ENCODE data around the gene OMP.

Gene OMP

GRCh38 chr11:77139201-77139600, 36.6 kb downstream of the OMP start:
- DNase-seq (ENCODE audit: low read depth), result no peak

DNA sequence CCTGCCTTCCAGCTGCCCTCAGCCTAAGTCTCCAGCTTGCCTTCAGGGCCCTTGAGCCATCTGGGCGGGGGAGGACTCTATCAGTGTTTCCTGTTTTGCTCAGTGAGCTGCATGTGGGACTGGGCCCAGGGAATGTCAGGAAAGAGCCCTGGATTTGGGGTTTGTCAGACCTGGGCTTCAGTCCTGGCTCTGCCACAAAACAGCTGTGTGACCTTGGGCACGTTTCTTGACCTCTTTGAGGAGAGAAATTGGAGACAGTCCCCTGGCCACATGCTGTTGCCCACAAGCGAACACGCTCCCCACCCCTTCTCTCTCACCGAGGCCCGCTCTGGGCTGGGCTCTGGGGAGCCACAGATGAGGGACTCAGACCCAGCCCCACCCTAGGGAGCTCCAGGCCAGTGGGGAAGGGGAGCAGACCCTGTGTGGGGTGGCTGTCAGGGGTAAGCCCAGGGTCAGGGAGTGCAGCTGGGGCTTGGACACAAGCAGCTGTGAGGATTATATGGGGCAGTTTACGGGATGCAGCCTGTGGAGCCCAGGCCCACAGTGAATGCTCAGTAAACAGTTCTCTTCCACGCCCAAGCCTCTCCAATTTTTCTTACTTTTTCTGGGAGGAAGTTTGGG, 37.7 kb downstream of the OMP start:
- peak; percentile 44 for DNase-seq (ENCODE audit: low read depth)

GRCh38 chr11:77141034-77141433, 38.4 kb downstream of the OMP start:
- peak; percentile 29 for DNase-seq (ENCODE audit: low read depth)

- DNase-seq (ENCODE audit: low read depth), result no peak
Measured at GRCh38 chr11:77141475-77141874, 38.8 kb downstream of the OMP start.

DNA sequence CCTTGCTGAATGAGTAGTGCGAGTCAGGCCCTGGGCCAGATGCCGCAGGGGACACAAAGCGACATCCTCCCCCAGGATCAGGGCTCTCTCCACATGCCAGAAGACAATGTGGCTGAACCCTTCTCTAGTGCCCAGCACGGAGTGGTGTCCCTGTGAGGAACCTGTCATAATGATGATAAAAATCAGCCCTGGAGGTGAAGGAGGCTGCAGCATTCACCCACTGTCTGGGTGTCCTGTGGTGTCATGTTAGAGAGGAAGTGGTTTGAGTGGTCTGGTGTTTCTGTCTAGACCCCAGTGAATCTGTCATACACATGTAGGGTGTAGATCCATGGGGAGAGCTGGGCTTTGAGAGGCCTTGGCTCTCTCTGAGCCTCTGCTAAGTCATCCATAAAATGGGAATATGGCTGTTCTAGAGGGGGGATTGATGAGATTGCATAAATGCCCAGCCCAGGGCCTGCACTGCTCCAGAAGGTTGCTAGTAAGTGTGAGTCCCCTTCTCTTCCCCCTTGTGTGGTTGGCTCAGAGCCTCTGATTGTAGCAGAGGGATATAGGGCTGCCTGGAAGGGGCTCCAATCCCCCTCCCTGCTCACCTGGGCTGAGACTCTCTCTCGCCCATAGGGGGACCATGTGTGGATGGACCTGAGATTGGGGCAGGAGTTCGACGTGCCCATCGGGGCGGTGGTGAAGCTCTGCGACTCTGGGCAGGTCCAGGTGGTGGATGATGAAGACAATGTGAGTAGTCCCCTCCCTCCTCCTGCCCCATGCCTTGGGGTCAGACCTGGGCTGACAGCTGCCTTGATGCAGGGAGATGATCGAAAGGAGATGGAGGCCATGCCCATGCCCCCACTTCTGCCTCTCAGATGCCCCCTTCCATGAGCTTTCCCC, 39.7 kb downstream of the OMP start:
- no peak for DNase-seq (ENCODE audit: low read depth)

- DNase-seq (ENCODE audit: low read depth), result no peak
Measured at GRCh38 chr11:77143405-77144020, 40.9 kb downstream of the OMP start.

GRCh38 chr11:77144196-77144856, 41.7 kb downstream of the OMP start:
- DNase-seq (ENCODE audit: low read depth), result no peak

- DNase-seq (ENCODE audit: low read depth), result no peak
Measured at GRCh38 chr11:77144857-77145428, 42.3 kb downstream of the OMP start.

DNA sequence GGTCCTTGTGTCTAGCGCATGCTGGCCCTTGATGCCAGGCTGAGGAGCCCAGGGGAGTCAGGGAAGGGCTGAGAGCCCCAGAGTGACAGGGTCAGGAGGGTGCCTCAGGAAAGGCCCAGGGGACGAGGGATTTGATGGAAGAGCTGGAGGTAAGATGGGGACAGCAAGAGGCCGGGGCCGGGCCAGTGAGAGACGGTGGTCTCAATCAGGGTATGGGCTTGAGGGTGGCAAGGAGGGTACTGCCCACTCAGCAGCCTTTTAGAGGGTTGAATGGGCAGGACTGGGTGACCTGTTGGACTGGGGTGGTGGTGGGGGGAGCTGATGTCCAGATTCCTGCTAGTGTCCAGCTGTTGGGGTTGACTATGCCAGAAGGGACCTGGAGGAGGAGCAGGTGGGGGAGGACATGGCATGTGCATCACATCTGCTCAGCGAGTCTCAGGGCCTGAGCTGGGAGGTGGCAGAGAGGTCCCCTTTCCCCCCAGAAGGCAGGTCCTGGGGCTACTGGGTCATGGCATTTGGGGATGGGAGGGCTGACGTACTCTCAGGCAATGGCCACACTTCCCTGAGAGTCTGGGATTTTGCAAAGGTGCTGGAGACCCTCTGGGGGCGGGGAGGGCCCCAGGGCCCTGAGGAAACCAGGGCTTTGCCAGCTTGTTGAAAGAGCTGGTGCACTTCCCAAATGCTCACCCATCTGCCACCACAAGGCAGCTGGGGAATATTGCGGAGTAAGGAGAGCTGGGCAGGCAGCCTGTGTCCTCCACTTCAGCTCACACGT, 43.8 kb downstream of the OMP start:
- DNase-seq (ENCODE audit: low read depth), result no peak

- no peak for DNase-seq (ENCODE audit: low read depth)
Measured at GRCh38 chr11:77147036-77147315, 44.3 kb downstream of the OMP start.

DNA sequence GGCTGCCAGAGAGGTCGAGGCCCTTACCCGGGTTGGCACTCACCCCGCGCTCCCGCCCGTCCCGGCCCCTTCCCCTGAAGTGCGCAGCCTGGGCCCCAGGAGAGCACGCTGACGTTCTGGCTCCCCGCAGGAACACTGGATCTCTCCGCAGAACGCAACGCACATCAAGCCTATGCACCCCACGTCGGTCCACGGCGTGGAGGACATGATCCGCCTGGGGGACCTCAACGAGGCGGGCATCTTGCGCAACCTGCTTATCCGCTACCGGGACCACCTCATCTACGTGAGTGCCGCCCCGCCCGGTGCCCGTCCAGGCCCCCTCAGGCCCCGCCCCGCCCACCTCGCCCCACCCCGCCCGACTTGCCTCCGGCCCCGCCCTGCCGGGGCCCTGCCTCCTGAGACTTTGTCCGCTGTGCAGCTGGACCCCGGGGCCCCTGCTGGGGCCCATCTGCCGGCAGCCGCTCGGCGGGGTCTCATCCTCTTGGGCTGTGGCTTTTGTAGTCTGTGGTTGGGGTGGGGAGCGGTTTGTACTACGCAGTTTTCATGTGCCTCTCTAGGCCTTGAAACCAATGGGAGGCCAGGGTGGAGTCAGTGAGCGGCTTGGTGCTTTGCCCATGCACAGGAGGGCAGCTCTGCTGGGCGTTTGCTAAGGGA, 45.2 kb downstream of the OMP start:
- no peak for DNase-seq (ENCODE audit: low read depth)

DNA sequence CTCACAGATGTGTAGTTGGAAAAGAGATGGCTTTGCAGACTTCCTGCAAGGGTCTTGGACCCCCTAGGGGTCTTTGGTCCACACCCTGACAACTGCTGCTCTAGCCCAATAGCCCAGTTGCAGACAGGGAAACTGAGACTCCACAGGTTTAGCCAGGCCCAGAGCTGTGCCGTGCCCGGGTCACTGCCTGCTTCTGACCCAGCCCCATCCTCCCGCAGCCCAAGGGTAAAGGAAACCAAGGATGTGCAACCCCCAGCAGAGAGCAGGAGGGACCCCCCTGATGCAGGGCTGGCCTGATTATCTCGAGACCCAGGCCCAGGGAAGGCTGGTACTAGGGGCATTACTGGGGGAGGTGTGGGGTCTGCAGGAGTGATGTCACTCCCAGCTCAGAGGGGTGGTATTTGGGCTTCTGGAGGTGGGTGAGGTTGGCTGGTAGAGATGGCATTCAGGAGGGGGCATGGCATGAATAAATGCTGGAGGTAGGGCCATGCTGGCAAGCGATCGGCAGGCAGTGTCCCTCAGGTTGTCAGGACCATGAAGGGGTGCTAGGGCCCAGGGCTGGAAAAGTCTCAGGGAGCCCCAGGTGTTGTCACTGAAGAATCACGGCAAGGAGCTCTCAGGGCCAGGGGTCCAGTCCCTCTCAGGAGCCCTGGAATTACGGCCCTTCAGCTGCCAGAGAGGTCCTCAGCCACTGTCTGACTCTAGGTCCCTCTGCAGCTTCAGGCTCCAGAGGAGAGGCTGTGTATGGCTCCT, 46.5 kb downstream of the OMP start:
- no peak for DNase-seq (ENCODE audit: low read depth)

DNA sequence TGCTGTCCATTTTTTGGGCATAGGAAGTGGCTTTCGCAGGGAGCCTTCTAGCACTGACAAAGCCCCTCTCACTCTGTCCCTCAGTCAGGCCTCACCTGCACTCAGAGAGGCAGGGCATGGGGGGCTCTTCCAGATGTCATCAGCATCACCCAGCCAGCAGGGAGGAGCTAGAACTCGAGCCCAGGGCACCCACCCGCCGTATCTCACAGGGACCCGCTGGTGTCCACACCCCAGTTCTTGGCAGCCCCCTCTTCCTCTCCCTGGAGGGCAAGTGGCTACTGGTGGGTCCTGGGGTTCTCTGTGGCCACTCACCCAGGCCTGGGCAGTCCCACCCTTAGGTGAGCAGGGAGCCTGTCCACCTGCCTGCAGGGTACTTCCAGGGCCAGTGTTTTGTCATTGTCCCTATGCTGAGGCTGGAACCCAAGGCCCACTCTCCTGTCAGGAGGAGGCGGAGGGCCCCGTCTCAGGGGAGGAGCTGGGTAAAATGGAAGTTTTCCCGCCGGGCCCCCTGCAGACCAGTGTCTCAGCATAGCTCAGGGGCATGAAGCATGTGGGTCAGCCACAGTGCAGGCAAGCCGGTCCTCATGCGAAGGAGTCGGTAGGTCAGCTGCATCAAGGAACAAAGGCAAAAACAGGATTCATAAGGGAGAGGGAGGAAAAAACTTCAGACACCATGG, 47.2 kb downstream of the OMP start:
- no peak for DNase-seq (ENCODE audit: low read depth)

DNA sequence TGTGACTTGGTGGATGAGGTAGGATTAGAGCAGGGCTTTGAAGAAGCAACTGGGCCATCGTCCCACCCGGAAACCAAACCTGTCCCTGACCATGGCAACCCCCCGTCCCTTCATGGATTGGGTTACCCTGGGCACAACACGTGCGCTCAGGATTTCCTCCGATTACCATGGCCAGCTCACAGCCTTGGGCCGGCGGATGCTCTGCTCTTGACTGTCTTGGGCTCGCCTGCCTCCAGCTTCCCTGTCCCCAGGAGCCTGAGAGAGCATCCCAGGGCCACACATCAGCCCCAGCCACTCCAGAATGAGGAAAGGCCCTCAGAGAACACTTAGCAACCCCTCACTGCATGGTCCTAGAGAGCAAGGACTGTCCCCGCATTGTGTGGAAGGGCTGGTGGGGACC, 48.2 kb downstream of the OMP start:
- DNase-seq (ENCODE audit: low read depth), result no peak

DNA sequence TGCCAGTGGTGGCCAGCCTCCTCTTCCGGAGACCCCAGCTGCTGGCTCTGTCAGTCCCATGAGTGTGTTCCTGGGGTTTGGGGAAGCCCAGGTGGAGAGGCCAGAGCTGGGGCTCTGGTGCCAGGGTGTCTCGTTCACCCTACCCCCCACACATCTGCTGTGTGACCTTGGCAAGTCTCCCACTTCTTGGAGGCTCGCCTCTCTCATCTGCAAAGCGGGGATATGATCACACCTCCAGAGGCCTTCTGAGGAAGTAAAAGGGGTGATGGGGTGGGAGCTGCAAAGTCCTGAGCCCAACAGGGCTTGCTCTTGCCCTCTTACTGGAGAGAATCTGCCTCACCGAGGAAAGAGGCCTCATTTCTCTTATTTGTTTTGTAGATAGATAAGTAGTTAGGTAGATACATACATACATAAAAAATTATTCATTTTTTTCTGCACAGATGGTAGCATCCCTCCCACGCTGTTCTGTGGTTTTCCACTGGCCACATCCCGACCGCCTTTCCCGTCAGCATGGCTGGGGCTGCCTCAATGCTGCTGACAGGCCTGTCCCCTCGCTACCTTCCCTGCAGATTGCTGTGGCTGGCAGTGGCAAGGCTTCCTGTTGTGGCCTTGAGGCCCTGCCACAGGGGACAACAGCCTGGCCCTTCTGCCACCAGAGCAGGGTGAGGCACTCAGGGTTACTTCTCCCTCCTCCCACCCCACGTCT, 49.3 kb downstream of the OMP start:
- no peak for DNase-seq (ENCODE audit: low read depth)

DNA sequence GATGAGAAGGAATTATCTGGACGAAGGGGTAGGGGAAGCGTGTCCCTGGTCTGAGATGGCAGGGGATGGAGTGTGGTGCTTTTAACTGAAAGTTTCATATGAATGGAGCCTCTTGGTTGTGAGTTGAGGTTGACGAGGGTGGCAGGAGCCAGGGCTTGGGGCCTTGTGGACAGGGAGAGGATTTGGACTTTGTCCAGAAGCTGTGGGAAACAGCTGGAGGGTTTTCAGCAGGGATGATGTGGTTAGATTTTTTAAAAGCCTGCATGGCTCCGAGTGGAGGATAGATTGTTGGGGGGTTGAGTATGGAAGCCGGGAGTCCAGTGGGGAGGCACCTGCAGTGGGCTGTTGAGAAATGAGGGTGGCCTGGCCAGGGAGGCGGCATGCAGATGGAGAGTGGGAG, 50.2 kb downstream of the OMP start:
- DNase-seq (ENCODE audit: low read depth), result peak; percentile 38
